Measurements from ENCODE around the gene FAM170A.

Gene FAM170A

GRCh38 chr5:119629339-119629738 is at the start of gene FAM170A:
Gene FAM170A (plus strand): TSS chr5:119629558. CDS start chr5:119629769, 211 bp downstream.
- no peak for DNase-seq

DNA sequence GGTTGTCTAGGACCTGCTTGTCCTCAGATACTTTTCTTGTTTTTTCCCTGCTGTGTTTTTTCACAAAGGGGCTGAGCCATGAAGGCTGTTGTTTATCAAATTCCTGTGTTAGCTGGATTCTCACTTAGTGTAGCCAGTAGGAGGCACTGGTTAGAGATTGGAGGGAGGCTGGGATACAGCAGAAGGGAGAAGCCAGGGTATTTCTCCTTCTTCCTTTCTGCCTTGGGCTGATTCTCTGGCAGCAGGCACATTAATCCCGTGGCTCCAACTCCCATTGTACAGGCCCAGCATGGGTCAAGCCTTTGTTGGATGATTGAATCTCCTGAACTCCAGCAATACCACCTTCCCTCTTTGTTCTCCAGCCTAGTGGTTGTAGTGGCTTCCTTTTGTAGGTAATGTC is 46.4 kb upstream of the FAM170A start:
- no peak for DNase-seq

DNA sequence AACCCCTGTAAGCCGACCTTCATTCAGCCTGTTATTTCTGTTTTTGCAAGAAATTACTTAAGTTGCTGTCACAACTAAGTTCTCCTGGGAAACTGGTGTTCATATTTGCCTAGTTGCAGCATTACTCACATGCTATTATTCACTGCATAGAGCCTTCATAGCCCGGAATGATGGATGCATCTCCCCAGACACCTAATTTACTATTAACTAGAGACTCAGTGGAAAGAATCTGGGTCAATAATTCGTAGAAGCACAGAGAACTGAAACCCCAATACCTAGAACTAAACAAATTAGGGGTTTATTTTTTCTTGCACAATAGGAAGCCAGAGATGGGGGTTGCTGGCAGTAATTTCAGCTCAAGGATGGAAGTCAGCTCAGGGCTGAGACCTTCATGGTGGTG is 45.7 kb upstream of the FAM170A start:
- no peak for DNase-seq

GRCh38 chr5:119596046-119596445 is 33.3 kb upstream of the FAM170A start:
- no peak for DNase-seq

DNA sequence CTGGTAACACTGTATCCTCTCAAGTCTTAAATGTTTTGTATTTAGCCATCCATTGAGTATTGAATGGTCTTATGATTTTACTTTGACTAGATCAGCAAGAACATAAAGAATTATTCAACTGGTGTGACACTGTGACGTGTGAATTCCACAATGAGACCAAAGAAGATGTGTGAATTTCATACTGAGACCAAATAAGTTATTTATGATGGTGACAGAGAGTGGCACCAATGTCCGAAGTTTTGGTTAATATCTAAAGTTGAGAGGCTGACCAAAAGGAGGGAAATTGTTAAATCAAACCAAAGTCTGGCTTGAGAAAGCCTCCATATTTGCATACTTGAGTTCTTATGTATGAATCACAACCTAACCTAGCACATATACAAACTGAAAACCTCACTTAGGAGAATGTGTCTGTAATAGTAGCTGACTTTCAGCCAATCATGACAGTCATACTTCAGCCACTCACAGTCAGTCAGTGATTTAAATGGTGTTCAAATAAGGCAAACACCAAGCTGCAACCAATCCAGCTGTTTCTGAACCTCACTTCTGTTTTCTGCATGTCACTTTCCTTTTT is 31.5 kb upstream of the FAM170A start:
- DNase-seq = no peak

DNA sequence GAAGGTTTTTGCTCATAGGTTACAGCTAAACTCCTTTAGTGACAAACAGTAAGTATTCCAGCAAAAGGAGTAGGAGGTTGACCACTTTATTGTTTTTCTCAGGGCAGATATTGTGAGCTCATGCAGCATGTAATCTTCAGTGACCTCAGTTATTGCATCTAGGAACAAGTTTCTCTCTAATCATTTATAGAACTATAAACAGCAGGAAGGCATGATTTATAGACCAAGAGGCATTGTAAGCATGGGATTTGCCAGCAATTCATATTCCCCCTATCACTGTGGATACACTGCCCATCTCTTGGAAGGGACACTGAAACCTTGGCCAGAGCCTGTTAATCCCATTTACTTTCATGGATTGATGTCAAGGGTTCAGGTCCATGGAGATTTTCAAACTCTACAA is 15.4 kb upstream of the FAM170A start:
- DNase-seq = no peak

GRCh38 chr5:119614838-119615237 is 14.5 kb upstream of the FAM170A start:
- no peak for DNase-seq

- no peak for DNase-seq
Measured at GRCh38 chr5:119626086-119626485, 3.3 kb upstream of the FAM170A start.

- DNase-seq = no peak
Measured at GRCh38 chr5:119630752-119631440, 1.5 kb downstream of the FAM170A start.

- no peak for DNase-seq
Measured at GRCh38 chr5:119631660-119632059, 2.3 kb downstream of the FAM170A start.

DNA sequence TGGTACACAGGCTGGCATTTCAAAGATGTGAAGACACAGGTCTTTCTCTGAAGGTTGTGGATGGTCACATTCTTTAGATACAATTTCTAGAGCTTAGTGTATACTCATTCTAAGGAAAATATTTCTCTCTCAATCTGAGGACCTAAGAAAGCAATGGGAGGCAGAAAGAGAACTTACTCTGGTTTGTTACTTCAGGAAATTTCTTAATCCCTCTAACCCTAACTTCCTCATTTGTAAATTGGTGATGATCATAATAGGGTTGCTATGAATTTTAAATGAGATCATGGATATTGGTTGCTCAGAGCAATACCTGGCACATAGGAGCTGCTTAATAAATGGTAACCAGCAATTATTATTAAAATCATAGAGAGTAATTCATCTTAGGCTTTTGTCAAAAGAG is 22.1 kb downstream of the FAM170A start:
- DNase-seq = no peak

DNA sequence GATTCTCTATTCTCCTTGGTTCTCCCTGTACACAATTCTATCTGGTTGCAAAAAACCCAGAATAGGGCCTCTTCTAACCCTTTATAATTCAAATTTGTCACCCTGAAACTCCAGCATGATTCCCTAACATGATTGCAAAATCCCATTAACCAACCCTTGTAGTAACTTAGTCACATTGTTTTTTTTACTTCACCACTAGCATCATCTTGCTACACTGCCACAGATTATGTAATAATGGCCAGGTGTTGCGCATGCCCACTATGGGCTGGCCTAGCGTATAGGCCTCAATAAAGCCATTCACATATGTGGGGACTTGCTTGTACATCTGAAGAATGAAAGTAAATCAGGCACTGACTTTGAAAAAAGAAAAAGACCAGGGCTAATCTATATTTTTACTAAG is 25.7 kb downstream of the FAM170A start:
- no peak for DNase-seq

GRCh38 chr5:119656023-119656422 is 26.7 kb downstream of the FAM170A start:
- DNase-seq = no peak

DNA sequence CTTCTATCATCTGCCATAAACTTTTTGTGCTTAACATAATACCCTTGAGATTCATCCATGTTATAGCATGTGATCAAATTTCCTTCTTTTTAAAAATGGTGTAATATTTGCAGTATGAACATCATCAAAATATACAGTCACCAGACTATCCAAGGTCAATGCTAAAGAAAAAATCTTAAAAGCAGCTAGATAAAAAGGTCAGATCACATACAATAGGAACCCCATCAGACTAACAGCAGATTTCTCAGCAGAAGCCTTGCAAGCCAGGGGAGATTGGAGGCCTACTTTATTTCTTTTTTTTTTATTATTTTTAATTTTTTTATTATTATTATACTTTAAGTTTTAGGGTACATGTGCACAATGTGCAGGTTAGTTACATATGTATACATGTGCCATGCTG is 37.2 kb downstream of the FAM170A start:
- no peak for DNase-seq

DNA sequence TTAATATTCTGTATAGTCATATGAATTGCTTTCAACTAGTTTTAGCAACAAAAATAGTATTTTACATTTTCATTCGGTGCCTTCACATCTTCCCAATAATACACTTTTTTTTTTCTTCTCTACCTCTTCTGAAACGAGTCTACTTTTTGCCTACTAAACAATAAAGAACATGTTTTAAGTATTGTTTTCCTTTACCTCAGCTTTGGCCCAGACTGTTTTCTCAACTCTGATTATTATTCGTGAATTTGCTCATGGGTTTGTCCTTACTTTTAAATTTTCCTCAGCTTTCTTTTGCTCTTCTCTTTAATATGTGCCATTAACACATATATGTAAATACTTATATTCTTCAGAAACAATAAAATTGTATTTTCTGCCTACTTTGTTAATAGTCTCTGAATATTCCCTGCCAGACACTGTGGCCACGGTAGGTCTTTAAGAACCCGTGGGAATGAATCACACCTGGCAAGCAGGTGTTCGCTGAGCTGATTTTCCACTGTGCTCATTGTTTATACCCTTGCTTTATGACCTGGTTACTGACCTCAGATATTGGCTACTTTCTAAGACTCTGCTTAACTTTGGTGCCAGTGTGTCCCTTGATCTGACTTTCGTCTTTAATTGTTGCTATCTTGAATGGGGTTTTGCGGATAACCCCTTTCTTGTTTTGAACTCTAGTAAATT is 49.1 kb downstream of the FAM170A start:
- no peak for DNase-seq

DNA sequence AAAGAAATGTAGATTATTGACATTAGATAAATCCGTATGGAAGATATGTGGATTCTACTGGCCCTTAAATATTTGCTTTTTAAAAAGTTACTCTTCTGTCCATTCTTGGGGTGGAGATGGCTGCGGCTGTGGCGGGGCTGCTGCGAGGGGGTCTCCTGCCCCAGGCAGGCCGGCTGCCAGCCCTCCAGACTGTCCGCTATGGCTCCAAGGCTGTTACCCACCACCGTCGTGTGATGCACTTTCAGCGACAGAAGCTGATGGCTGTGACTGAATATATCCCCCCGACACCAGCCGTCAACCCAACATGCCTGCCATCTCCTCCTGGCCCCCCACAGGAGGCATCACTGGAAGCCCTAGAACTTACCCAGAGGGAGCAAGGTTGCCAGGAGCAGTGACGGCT is 50.7 kb downstream of the FAM170A start:
- DNase-seq = no peak

DNA sequence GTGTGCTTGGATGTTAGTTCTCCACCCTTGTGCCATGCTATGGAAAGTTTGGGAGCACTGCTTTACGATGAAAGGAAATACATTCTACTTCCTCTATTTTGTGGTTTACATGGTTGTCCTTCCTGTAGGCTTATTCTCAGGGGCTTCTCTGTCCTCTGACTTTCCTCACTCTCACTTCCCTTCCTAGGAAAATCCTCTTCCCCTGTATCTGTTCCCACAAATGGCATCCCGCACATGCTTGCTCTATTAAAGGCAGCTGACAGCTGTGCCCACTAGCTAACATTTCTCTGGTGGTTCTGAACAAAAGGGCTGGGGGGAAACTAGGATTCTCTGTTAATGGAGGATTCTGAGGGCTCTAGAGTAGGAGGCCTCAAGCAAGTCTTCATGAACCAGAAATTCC is 52.4 kb downstream of the FAM170A start:
- no peak for DNase-seq

- DNase-seq = no peak
Measured at GRCh38 chr5:119682372-119682771, 53.0 kb downstream of the FAM170A start.
